LNCaP clone FGC (cell line): ENCODE results near the gene ANK2.
A peak's percentile ranks its signal among the peaks of the same experiment; 100 is the strongest.

ENCODE experiments used
- DNase-seq: peaks from one replicate; pipeline ENCODE4 v3.0.0-alpha.2; 2011; ENCODE audit warnings: low read depth
- H3K4me3 ChIP-seq: 2 replicates; pipeline ENCODE4 v1.5.1; 2011; ENCODE audit warnings: mild to moderate bottlenecking, low read depth, low read length, control low read depth
- CTCF ChIP-seq: IDR thresholded peaks from 2 replicates; pipeline ENCODE4 v1.5.1; 2012; ENCODE audit warnings: mild to moderate bottlenecking; ENCODE audit not compliant: control insufficient read depth, insufficient read depth; ENCODE audit errors: extremely low read depth

ANK2 gene

GRCh38 chr4:113394730-113395530 is 345.5 kb downstream of the ANK2 start:
- peak; percentile 80 for TF ChIP-seq CTCF
- no peak overlapping the region for H3K4me3 ChIP-seq
- peak; percentile 79 for DNase-seq

- DNase-seq = no peak
- no peak overlapping the region for H3K4me3 ChIP-seq
Measured at GRCh38 chr4:113397114-113397701, 347.8 kb downstream of the ANK2 start.

GRCh38 chr4:113398441-113399143 is 349.1 kb downstream of the ANK2 start:
- DNase-seq = peak; percentile 54
- no peak for TF ChIP-seq CTCF
- H3K4me3 ChIP-seq = no peak overlapping the region

More at GRCh38 chr4:113397114-113397701, 347.8 kb downstream of the ANK2 start:
- no peak for TF ChIP-seq CTCF

- TF ChIP-seq CTCF = no peak
Measured at GRCh38 chr4:113404167-113404571, 354.7 kb downstream of the ANK2 start.

GRCh38 chr4:113404841-113405240 is 355.4 kb downstream of the ANK2 start:
- no peak overlapping the region for H3K4me3 ChIP-seq
- no peak for TF ChIP-seq CTCF
- no peak for DNase-seq

More at GRCh38 chr4:113404167-113404571, 354.7 kb downstream of the ANK2 start:
- no peak overlapping the region for H3K4me3 ChIP-seq
- no peak for DNase-seq

- no peak overlapping the region for H3K4me3 ChIP-seq
- DNase-seq = no peak
- TF ChIP-seq CTCF = no peak
Measured at GRCh38 chr4:113405874-113406722, 356.6 kb downstream of the ANK2 start.
